GM18873 (cell line): ENCODE results near the gene MUCL1.

Experiments used
- ATAC-seq: cut with Tn5 transposase; IDR thresholded peaks from one replicate; pipeline ENCODE4 v1.9.1; 2021; ENCODE audit warnings: mild to moderate bottlenecking, moderate library complexity, moderate number of reproducible peaks; ENCODE audit not compliant: unreplicated experiment, low FRiP score

The MUCL1 gene

DNA sequence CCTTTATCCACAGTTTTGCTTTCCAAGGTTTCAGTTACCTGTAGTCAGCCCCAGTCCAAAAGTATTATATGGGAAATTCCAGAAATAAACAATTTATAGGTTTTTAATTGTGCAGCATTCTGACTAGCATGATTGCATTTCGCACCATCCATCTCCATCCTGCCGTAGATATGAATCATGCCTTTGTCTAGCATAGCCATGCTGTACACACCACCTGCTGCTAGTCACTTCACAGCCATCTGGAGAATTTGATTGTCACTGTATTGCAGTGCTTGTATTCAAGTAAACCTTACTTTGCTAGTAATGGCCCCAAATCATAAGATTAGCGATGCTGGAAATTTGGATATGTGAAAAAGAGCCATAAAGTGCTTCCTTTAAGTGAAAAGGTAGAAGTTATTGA, 36.0 kb downstream of the MUCL1 start:
- no peak for ATAC-seq

DNA sequence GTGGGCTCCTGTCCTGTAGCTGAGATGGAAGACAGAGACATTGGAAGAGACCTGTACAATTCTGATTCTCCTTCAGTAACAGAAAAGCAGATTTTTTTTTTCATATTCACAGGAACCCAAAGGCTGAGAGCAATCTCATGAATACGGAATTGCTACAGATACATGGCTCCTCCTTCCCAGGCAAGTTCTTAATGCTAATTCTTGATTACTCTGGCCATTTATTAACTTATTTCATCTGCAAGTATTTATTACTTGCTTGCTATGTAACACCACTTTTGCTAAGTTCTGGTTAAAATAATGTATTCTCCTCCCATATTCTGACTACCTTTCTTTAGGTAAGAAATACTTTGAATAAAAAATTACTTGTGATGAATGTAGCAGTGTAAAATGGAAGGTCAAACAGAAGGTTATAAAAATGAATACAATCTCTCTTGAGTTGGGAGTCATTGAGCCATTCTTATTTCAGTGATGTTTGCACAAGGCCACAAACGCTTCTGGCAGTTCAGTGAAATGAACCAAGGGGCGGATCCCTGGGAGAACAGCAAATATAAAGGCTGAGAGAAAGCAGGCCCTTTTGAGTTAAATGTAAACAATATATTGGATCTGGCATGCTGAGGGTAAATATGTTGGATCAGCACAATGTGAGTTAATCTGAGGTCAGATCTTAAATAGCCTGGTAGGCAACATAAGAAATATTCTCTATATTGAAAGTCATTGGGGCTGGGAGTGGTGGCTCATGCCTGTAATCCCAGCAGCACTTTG, 37.6 kb downstream of the MUCL1 start:
- no peak for ATAC-seq
